Nephron progenitor cell (in vitro differentiated cells): ENCODE measurements around the gene ZNF236.
"Not testable (repeated sequence)": the region's sequence is repeated elsewhere in the genome, so short reads cannot be mapped to it uniquely, and the experiment has no call there.

Source experiments
- DNase-seq: peaks from one replicate; pipeline ENCODE4 v3.0.0; 2021
- H3K27ac Mint-ChIP-seq: 2 replicates; pipeline ENCODE4 v1.8.0; 2021; ENCODE audit warnings: mild to moderate bottlenecking, moderate library complexity, mixed read lengths
- H3K27me3 Mint-ChIP-seq: 2 replicates; pipeline ENCODE4 v1.8.0; 2021; ENCODE audit warnings: mild to moderate bottlenecking, low read depth, mixed read lengths; ENCODE audit not compliant: poor library complexity
- H3K36me3 Mint-ChIP-seq: 2 replicates; pipeline ENCODE4 v1.8.0; 2021; ENCODE audit warnings: low read depth, mixed read lengths
- H3K4me1 Mint-ChIP-seq: 2 replicates; pipeline ENCODE4 v1.8.0; 2021; ENCODE audit warnings: mixed read lengths
- H3K4me3 Mint-ChIP-seq: 2 replicates; pipeline ENCODE4 v1.8.0; 2021; ENCODE audit warnings: mild to moderate bottlenecking, moderate library complexity, mixed read lengths
- H3K9me3 Mint-ChIP-seq: 2 replicates; pipeline ENCODE4 v1.8.0; 2021; ENCODE audit warnings: mild to moderate bottlenecking, moderate library complexity, mixed read lengths
- CTCF ChIP-seq: fragments of 200-600 bp; sonication (generic); IDR thresholded peaks from 2 replicates; pipeline ENCODE4 v1.5.0; 2021; ENCODE audit warnings: antibody characterized with exemption

The ZNF236 gene

GRCh38 chr18:76962851-76963250 lies 140.5 kb downstream of the ZNF236 start:
- H3K9me3 Mint-ChIP-seq: peaks cover 38% of the 10 kb centered on the region
- H3K4me3 Mint-ChIP-seq: no peak overlapping the region
- DNase-seq: no peak
- TF ChIP-seq CTCF: no peak
- H3K27me3 Mint-ChIP-seq: no peaks in the 10 kb centered on the region
- H3K27ac Mint-ChIP-seq: no peak overlapping the region
- no peaks in the 10 kb centered on the region for H3K36me3 Mint-ChIP-seq
- peaks cover 5% of the 10 kb centered on the region for H3K4me1 Mint-ChIP-seq

- Mint-ChIP-seq H3K36me3 (peaks cover 3% of the 10 kb centered on the region), H3K9me3 (peaks cover 38% of the 10 kb centered on the region), H3K4me3 (no peak overlapping the region), H3K4me1 (no peaks in the 10 kb centered on the region), H3K27me3 (no peaks in the 10 kb centered on the region), H3K27ac (no peak overlapping the region)
- TF ChIP-seq CTCF: no peak
- no peak for DNase-seq
Measured at GRCh38 chr18:76963936-76964335, 141.6 kb downstream of the ZNF236 start.

DNA sequence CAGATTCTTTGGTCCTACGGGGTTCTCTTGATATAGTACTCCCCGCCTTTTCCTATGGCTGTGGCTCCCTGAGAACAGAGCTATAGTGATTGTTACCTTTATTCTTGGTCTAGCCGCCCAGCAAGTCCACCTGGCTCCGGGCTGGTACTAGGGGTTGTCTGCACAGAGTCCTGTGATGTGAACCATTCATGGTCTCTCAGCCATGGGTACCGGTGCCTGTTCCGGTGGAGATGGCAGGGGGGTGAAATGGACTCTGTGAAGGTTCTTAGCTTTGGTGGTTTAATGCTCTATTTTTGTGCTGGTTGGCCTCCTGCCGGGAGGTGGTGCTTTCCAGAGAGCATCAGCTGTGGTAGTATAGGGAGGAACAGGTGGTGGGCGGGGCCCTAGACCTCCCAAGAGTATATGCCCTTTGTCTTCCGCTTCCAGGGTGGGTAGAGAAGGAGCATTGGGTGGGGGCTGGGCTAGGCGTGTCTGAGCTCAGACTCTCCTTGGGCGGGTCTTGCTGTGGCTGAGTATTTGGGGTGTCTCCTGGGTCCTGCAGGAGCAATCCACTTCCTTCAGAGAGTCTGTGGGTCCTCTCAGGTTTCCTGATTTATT lies 143.3 kb downstream of the ZNF236 start:
- H3K36me3 Mint-ChIP-seq, H3K27ac Mint-ChIP-seq, DNase-seq, H3K4me3 Mint-ChIP-seq, H3K4me1 Mint-ChIP-seq, H3K27me3 Mint-ChIP-seq: not testable (repeated sequence)
- H3K9me3 Mint-ChIP-seq: peaks cover 36% of the 10 kb centered on the region

GRCh38 chr18:76967299-76967698 lies 144.9 kb downstream of the ZNF236 start:
- not testable (repeated sequence) for H3K27ac Mint-ChIP-seq, DNase-seq, H3K4me1 Mint-ChIP-seq

GRCh38 chr18:76967721-76968472 lies 145.5 kb downstream of the ZNF236 start:
- no peak for DNase-seq
- Mint-ChIP-seq H3K4me3 (no peak overlapping the region), H3K27me3 (no peaks in the 10 kb centered on the region), H3K36me3 (peaks cover 19% of the 10 kb centered on the region), H3K27ac (no peak overlapping the region), H3K4me1 (peaks cover 8% of the 10 kb centered on the region), H3K9me3 (peaks cover 18% of the 10 kb centered on the region)
- no peak for TF ChIP-seq CTCF

More at GRCh38 chr18:76967299-76967698, 144.9 kb downstream of the ZNF236 start:
- not testable (repeated sequence) for H3K27me3 Mint-ChIP-seq, H3K4me3 Mint-ChIP-seq
- H3K9me3 Mint-ChIP-seq: peaks cover 21% of the 10 kb centered on the region
- H3K36me3 Mint-ChIP-seq: peaks cover 16% of the 10 kb centered on the region

- DNase-seq: no peak
- Mint-ChIP-seq H3K4me1 (peaks cover 20% of the 10 kb centered on the region), H3K27ac (no peak overlapping the region), H3K27me3 (no peaks in the 10 kb centered on the region), H3K9me3 (no peaks in the 10 kb centered on the region), H3K4me3 (no peak overlapping the region), H3K36me3 (peaks cover 23% of the 10 kb centered on the region)
- no peak for TF ChIP-seq CTCF
Measured at GRCh38 chr18:76970770-76971559, 148.6 kb downstream of the ZNF236 start.
